Neural cell (in vitro differentiated cells): Measurements from ENCODE around the gene NRP2.

Source experiments
- EP300 ChIP-seq: fragments of 450-650 bp; conservative IDR thresholded peaks from 2 replicates; pipeline ENCODE4 v1.6.1; 2014; ENCODE audit warnings: antibody characterized with exemption, mild to moderate bottlenecking, moderate library complexity; ENCODE audit not compliant: poor library complexity, severe bottlenecking
- EZH2 ChIP-seq: fragments of 200-600, 300-800 bp; shearing (Covaris generic), sonication (generic); IDR thresholded peaks from 2 replicates; pipeline ENCODE4 v1.6.1; 2014; ENCODE audit warnings: antibody characterized with exemption, low read length, borderline replicate concordance, mild to moderate bottlenecking; ENCODE audit not compliant: insufficient read depth, poor library complexity, severe bottlenecking
- MXI1 ChIP-seq: fragments of 450-650 bp; conservative IDR thresholded peaks from 2 replicates; pipeline ENCODE4 v1.6.1; 2014; ENCODE audit warnings: antibody characterized with exemption, mild to moderate bottlenecking; ENCODE audit not compliant: poor library complexity, severe bottlenecking
- POLR2AphosphoS5 ChIP-seq: IDR thresholded peaks from 2 replicates; pipeline ENCODE4 v1.6.1; 2012
- RAD21 ChIP-seq: fragments of 450-650 bp; conservative IDR thresholded peaks from 2 replicates; pipeline ENCODE4 v1.6.1; 2014; ENCODE audit warnings: antibody characterized with exemption, mild to moderate bottlenecking, moderate library complexity
- SMC3 ChIP-seq: fragments of 450-650 bp; conservative IDR thresholded peaks from 2 replicates; pipeline ENCODE4 v1.6.1; 2014; ENCODE audit warnings: antibody characterized with exemption, mild to moderate bottlenecking, moderate library complexity; ENCODE audit not compliant: poor library complexity
- TAF1 ChIP-seq: IDR thresholded peaks from 2 replicates; pipeline ENCODE4 v1.6.1; 2012; ENCODE audit warnings: low read depth
- TF ChIP-seq, protein P1 (sequence below): fragments of 450-650 bp; IDR thresholded peaks from 2 replicates; pipeline ENCODE4 v1.5.1; 2014; ENCODE audit warnings: antibody characterized with exemption, mild to moderate bottlenecking, moderate library complexity; ENCODE audit not compliant: poor library complexity, severe bottlenecking
- TF ChIP-seq, protein P2 (sequence below): IDR thresholded peaks from 2 replicates; pipeline ENCODE4 v1.6.1; 2012; ENCODE audit warnings: borderline replicate concordance

DNA sequence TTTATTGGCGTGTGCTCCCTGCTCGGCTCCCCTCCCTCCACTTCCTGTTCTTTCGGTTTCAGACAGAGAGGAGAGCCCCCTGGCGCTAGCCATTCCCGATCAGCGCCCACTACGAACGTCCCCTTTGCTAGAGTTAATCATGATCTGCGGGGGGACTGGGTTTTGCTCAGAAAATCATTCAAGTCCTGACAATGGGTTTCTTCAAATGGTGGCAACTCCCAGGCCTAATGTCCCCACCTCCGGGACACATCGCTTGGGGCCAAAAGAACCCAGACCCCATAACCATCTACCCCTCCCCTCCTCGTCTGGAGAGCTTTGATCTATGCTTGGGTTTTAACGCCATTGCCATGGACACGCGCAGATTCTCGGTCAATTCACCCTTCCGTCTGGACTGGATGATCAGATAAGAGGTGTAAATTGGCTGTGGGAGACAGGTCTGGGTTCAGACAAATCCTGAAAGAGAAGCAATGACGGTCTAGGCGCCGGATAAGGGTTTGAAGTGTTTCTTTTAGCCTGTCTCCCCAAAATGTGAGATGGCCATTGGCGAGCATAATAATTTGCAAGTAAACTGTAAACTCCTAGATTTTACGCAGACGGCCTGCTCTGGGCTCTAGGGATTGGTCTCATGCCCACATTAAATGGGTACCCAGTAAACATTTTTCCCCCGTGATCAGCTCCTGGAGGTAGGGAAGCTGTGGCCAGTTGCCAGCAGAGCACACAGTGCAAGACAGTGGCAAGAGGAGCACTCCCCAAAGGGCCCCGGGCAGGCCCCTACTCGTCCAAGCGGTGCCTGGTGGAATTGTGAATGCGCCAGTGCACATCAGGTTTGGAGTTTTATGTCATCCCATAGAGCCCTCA lies 4.7 kb downstream of the NRP2 start:
- TF ChIP-seq EZH2 (no peak), RAD21 (peak; percentile 36), MXI1 (no peak), POLR2AphosphoS5 (no peak), TAF1 (no peak), EP300 (no peak), SMC3 (peak; percentile 47)
- TF ChIP-seq, protein P1, sequence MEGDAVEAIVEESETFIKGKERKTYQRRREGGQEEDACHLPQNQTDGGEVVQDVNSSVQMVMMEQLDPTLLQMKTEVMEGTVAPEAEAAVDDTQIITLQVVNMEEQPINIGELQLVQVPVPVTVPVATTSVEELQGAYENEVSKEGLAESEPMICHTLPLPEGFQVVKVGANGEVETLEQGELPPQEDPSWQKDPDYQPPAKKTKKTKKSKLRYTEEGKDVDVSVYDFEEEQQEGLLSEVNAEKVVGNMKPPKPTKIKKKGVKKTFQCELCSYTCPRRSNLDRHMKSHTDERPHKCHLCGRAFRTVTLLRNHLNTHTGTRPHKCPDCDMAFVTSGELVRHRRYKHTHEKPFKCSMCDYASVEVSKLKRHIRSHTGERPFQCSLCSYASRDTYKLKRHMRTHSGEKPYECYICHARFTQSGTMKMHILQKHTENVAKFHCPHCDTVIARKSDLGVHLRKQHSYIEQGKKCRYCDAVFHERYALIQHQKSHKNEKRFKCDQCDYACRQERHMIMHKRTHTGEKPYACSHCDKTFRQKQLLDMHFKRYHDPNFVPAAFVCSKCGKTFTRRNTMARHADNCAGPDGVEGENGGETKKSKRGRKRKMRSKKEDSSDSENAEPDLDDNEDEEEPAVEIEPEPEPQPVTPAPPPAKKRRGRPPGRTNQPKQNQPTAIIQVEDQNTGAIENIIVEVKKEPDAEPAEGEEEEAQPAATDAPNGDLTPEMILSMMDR, result peak; percentile 49
- TF ChIP-seq, protein P2, sequence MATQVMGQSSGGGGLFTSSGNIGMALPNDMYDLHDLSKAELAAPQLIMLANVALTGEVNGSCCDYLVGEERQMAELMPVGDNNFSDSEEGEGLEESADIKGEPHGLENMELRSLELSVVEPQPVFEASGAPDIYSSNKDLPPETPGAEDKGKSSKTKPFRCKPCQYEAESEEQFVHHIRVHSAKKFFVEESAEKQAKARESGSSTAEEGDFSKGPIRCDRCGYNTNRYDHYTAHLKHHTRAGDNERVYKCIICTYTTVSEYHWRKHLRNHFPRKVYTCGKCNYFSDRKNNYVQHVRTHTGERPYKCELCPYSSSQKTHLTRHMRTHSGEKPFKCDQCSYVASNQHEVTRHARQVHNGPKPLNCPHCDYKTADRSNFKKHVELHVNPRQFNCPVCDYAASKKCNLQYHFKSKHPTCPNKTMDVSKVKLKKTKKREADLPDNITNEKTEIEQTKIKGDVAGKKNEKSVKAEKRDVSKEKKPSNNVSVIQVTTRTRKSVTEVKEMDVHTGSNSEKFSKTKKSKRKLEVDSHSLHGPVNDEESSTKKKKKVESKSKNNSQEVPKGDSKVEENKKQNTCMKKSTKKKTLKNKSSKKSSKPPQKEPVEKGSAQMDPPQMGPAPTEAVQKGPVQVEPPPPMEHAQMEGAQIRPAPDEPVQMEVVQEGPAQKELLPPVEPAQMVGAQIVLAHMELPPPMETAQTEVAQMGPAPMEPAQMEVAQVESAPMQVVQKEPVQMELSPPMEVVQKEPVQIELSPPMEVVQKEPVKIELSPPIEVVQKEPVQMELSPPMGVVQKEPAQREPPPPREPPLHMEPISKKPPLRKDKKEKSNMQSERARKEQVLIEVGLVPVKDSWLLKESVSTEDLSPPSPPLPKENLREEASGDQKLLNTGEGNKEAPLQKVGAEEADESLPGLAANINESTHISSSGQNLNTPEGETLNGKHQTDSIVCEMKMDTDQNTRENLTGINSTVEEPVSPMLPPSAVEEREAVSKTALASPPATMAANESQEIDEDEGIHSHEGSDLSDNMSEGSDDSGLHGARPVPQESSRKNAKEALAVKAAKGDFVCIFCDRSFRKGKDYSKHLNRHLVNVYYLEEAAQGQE, result no peak
